ENCODE results near the gene DGKG.

DGKG gene

GRCh38 chr3:186235554-186235953 lies 126.5 kb downstream of the DGKG start:
- Mint-ChIP-seq H3K9me3 (no peaks in the 10 kb centered on the region), H3K4me3 (no peak overlapping the region), H3K27ac (peak overlapping the region; percentile 54), H3K36me3 (ENCODE audit: low read depth) (no peaks in the 10 kb centered on the region), H3K4me1 (ENCODE audit: low read depth) (peaks cover 6% of the 10 kb centered on the region), H3K27me3 (peaks cover 15% of the 10 kb centered on the region)

GRCh38 chr3:186234152-186234551 lies 127.9 kb downstream of the DGKG start:
- Mint-ChIP-seq H3K9me3 (no peaks in the 10 kb centered on the region), H3K27me3 (peaks cover 20% of the 10 kb centered on the region), H3K4me3 (no peak overlapping the region), H3K27ac (no peak overlapping the region), H3K4me1 (ENCODE audit: low read depth) (peaks cover 6% of the 10 kb centered on the region), H3K36me3 (ENCODE audit: low read depth) (no peaks in the 10 kb centered on the region)

GRCh38 chr3:186226482-186226881 lies 135.6 kb downstream of the DGKG start:
- Mint-ChIP-seq H3K36me3 (ENCODE audit: low read depth) (no peaks in the 10 kb centered on the region), H3K4me3 (no peak overlapping the region), H3K27ac (no peak overlapping the region), H3K4me1 (ENCODE audit: low read depth) (no peaks in the 10 kb centered on the region), H3K9me3 (no peaks in the 10 kb centered on the region), H3K27me3 (peaks cover 40% of the 10 kb centered on the region)

GRCh38 chr3:186225603-186226002 lies 136.4 kb downstream of the DGKG start:
- Mint-ChIP-seq H3K36me3 (ENCODE audit: low read depth) (no peaks in the 10 kb centered on the region), H3K4me1 (ENCODE audit: low read depth) (no peaks in the 10 kb centered on the region), H3K27me3 (peaks cover 40% of the 10 kb centered on the region), H3K9me3 (no peaks in the 10 kb centered on the region), H3K27ac (no peak overlapping the region), H3K4me3 (no peak overlapping the region)

GRCh38 chr3:186224041-186224610 lies 137.9 kb downstream of the DGKG start:
- Mint-ChIP-seq H3K4me3 (no peak overlapping the region), H3K4me1 (ENCODE audit: low read depth) (no peaks in the 10 kb centered on the region), H3K9me3 (no peaks in the 10 kb centered on the region), H3K36me3 (ENCODE audit: low read depth) (no peaks in the 10 kb centered on the region), H3K27me3 (peaks cover 40% of the 10 kb centered on the region), H3K27ac (no peak overlapping the region)

GRCh38 chr3:186223476-186223875 lies 138.6 kb downstream of the DGKG start:
- Mint-ChIP-seq H3K27ac (no peak overlapping the region), H3K4me1 (ENCODE audit: low read depth) (peaks cover 1% of the 10 kb centered on the region), H3K9me3 (no peaks in the 10 kb centered on the region), H3K4me3 (no peak overlapping the region), H3K36me3 (ENCODE audit: low read depth) (no peaks in the 10 kb centered on the region), H3K27me3 (peaks cover 35% of the 10 kb centered on the region)

GRCh38 chr3:186221760-186222378 lies 140.2 kb downstream of the DGKG start:
- H3K9me3 Mint-ChIP-seq: no peaks in the 10 kb centered on the region
- H3K4me1 Mint-ChIP-seq (ENCODE audit: low read depth): peaks cover 13% of the 10 kb centered on the region

GRCh38 chr3:186220911-186221645 lies 141.0 kb downstream of the DGKG start:
- peaks cover 13% of the 10 kb centered on the region for H3K4me1 Mint-ChIP-seq (ENCODE audit: low read depth)
- no peaks in the 10 kb centered on the region for H3K9me3 Mint-ChIP-seq
- H3K27ac Mint-ChIP-seq: no peak overlapping the region
- H3K4me3 Mint-ChIP-seq: no peak overlapping the region
- H3K36me3 Mint-ChIP-seq (ENCODE audit: low read depth): no peaks in the 10 kb centered on the region
- peaks cover 24% of the 10 kb centered on the region for H3K27me3 Mint-ChIP-seq

More at GRCh38 chr3:186221760-186222378, 140.2 kb downstream of the DGKG start:
- Mint-ChIP-seq H3K4me3 (no peak overlapping the region), H3K27ac (no peak overlapping the region), H3K36me3 (ENCODE audit: low read depth) (no peaks in the 10 kb centered on the region), H3K27me3 (peaks cover 27% of the 10 kb centered on the region)

- H3K36me3 Mint-ChIP-seq (ENCODE audit: low read depth): no peaks in the 10 kb centered on the region
- peaks cover 19% of the 10 kb centered on the region for H3K27me3 Mint-ChIP-seq
- peaks cover 13% of the 10 kb centered on the region for H3K4me1 Mint-ChIP-seq (ENCODE audit: low read depth)
- no peak overlapping the region for H3K4me3 Mint-ChIP-seq
- H3K27ac Mint-ChIP-seq: no peak overlapping the region
- H3K9me3 Mint-ChIP-seq: no peaks in the 10 kb centered on the region
Measured at GRCh38 chr3:186220365-186220764, 141.7 kb downstream of the DGKG start.

GRCh38 chr3:186219211-186219638 lies 142.8 kb downstream of the DGKG start:
- no peaks in the 10 kb centered on the region for H3K9me3 Mint-ChIP-seq
- H3K27ac Mint-ChIP-seq: no peak overlapping the region
- H3K4me3 Mint-ChIP-seq: no peak overlapping the region
- no peaks in the 10 kb centered on the region for H3K36me3 Mint-ChIP-seq (ENCODE audit: low read depth)
- H3K27me3 Mint-ChIP-seq: peaks cover 19% of the 10 kb centered on the region
- peaks cover 13% of the 10 kb centered on the region for H3K4me1 Mint-ChIP-seq (ENCODE audit: low read depth)

- no peak overlapping the region for H3K4me3 Mint-ChIP-seq
- no peaks in the 10 kb centered on the region for H3K9me3 Mint-ChIP-seq
- H3K27me3 Mint-ChIP-seq: peaks cover 12% of the 10 kb centered on the region
- peaks cover 13% of the 10 kb centered on the region for H3K4me1 Mint-ChIP-seq (ENCODE audit: low read depth)
- H3K27ac Mint-ChIP-seq: no peak overlapping the region
- no peaks in the 10 kb centered on the region for H3K36me3 Mint-ChIP-seq (ENCODE audit: low read depth)
Measured at GRCh38 chr3:186218421-186218820, 143.6 kb downstream of the DGKG start.

- Mint-ChIP-seq H3K4me3 (no peak overlapping the region), H3K36me3 (ENCODE audit: low read depth) (no peaks in the 10 kb centered on the region), H3K27me3 (peaks cover 12% of the 10 kb centered on the region), H3K27ac (no peak overlapping the region), H3K4me1 (ENCODE audit: low read depth) (peaks cover 13% of the 10 kb centered on the region), H3K9me3 (no peaks in the 10 kb centered on the region)
Measured at GRCh38 chr3:186217820-186218164, 144.2 kb downstream of the DGKG start.

- H3K4me3 Mint-ChIP-seq: no peak overlapping the region
- peaks cover 13% of the 10 kb centered on the region for H3K4me1 Mint-ChIP-seq (ENCODE audit: low read depth)
- H3K9me3 Mint-ChIP-seq: no peaks in the 10 kb centered on the region
- H3K27ac Mint-ChIP-seq: no peak overlapping the region
- no peaks in the 10 kb centered on the region for H3K36me3 Mint-ChIP-seq (ENCODE audit: low read depth)
- peaks cover 15% of the 10 kb centered on the region for H3K27me3 Mint-ChIP-seq
Measured at GRCh38 chr3:186216900-186217819, 144.9 kb downstream of the DGKG start.

GRCh38 chr3:186214670-186215069 lies 147.4 kb downstream of the DGKG start:
- no peak overlapping the region for H3K27ac Mint-ChIP-seq
- H3K27me3 Mint-ChIP-seq: peaks cover 25% of the 10 kb centered on the region
- no peaks in the 10 kb centered on the region for H3K36me3 Mint-ChIP-seq (ENCODE audit: low read depth)
- H3K4me1 Mint-ChIP-seq (ENCODE audit: low read depth): peaks cover 24% of the 10 kb centered on the region
- H3K9me3 Mint-ChIP-seq: no peaks in the 10 kb centered on the region
- H3K4me3 Mint-ChIP-seq: no peak overlapping the region

- no peak overlapping the region for H3K4me3 Mint-ChIP-seq
- H3K27me3 Mint-ChIP-seq: peaks cover 21% of the 10 kb centered on the region
- H3K4me1 Mint-ChIP-seq (ENCODE audit: low read depth): peaks cover 26% of the 10 kb centered on the region
- H3K36me3 Mint-ChIP-seq (ENCODE audit: low read depth): no peaks in the 10 kb centered on the region
- H3K9me3 Mint-ChIP-seq: no peaks in the 10 kb centered on the region
- H3K27ac Mint-ChIP-seq: no peak overlapping the region
Measured at GRCh38 chr3:186213946-186214345, 148.1 kb downstream of the DGKG start.

All from stimulated activated naive CD8-positive, alpha-beta T cell treated with anti-CD3 and anti-CD28 coated beads, Interleukin-15, Interleukin-2, amounts not matched to agents 100 ng/mL and 50 ng/mL, for 24 hours (primary cell).